Mesendoderm (in vitro differentiated cells): ENCODE results near the gene ERC1.

Experiments used
- DNase-seq: peaks from one replicate; pipeline ENCODE4 v3.0.0; 2013
- H2AK5ac ChIP-seq: 2 replicates; pipeline ENCODE4 v1.6.1; 2013; ENCODE audit warnings: low read length, inconsistent platforms
- H2BK120ac ChIP-seq: 2 replicates; pipeline ENCODE4 v1.6.1; 2013; ENCODE audit warnings: low read depth, mild to moderate bottlenecking, low read length, moderate library complexity, mixed read lengths
- H2BK15ac ChIP-seq: replicated peaks from 2 replicates; pipeline ENCODE4 v1.6.1; 2013; ENCODE audit warnings: low read depth, mild to moderate bottlenecking, moderate library complexity
- H2BK5ac ChIP-seq: 2 replicates; pipeline ENCODE4 v1.6.1; 2013; ENCODE audit warnings: low read length, inconsistent platforms
- H3K18ac ChIP-seq: 2 replicates; pipeline ENCODE4 v1.6.1; 2013; ENCODE audit warnings: mild to moderate bottlenecking, low read length, mixed read lengths
- H3K23ac ChIP-seq: one replicate; pipeline ENCODE4 v1.6.1; 2013; ENCODE audit warnings: low read length
- H3K27ac ChIP-seq: 2 replicates; pipeline ENCODE4 v1.5.1; 2013; ENCODE audit warnings: low read depth, mild to moderate bottlenecking, inconsistent platforms, low read length, moderate library complexity
- H3K27me3 ChIP-seq: 2 replicates; pipeline ENCODE4 v1.6.1; 2013; ENCODE audit warnings: low read length, control low read depth, mild to moderate bottlenecking, inconsistent platforms; ENCODE audit not compliant: insufficient read depth, poor library complexity
- H3K36me3 ChIP-seq: 2 replicates; pipeline ENCODE4 v1.6.1; 2013; ENCODE audit warnings: low read length, inconsistent platforms; ENCODE audit not compliant: control insufficient read depth, insufficient read depth
- H3K4ac ChIP-seq: one replicate; pipeline ENCODE4 v1.6.1; 2013; ENCODE audit warnings: low read depth, mild to moderate bottlenecking, low read length, moderate library complexity
- H3K4me1 ChIP-seq: 2 replicates; pipeline ENCODE4 v1.6.1; 2013; ENCODE audit warnings: low read depth, low read length, inconsistent platforms; ENCODE audit not compliant: control insufficient read depth
- H3K4me2 ChIP-seq: 2 replicates; pipeline ENCODE4 v1.6.1; 2013; ENCODE audit warnings: low read length
- H3K4me3 ChIP-seq: 2 replicates; pipeline ENCODE4 v1.5.1; 2013; ENCODE audit warnings: mild to moderate bottlenecking, low read length
- H3K56ac ChIP-seq: one replicate; pipeline ENCODE4 v1.6.1; 2013; ENCODE audit warnings: low read length
- H3K79me1 ChIP-seq: 2 replicates; pipeline ENCODE4 v1.6.1; 2013; ENCODE audit warnings: low read length, inconsistent platforms
- H3K79me2 ChIP-seq: 2 replicates; pipeline ENCODE4 v1.6.1; 2013; ENCODE audit warnings: mild to moderate bottlenecking, low read length; ENCODE audit not compliant: control insufficient read depth, insufficient read depth
- H3K9ac ChIP-seq: 2 replicates; pipeline ENCODE4 v1.6.1; 2013; ENCODE audit warnings: low read length, inconsistent platforms
- H4K5ac ChIP-seq: one replicate; pipeline ENCODE4 v1.6.1; 2013; ENCODE audit warnings: low read length
- H4K8ac ChIP-seq: one replicate; pipeline ENCODE4 v1.6.1; 2013; ENCODE audit warnings: low read depth, mild to moderate bottlenecking, control low read depth, low read length, moderate library complexity
- WGBS: extraction: QIAGEN DNeasy Blood & Tissue Kit; methylation state at CpG from one replicate; pipeline ENCODE4 v1.1.7; 2013; ENCODE audit warnings: low lambda C conversion rate, missing lambda C conversion rate; ENCODE audit not compliant: insufficient coverage; ENCODE audit errors: extremely low coverage; 5-methylcytosine and 5-hydroxymethylcytosine counted together

The ERC1 gene

GRCh38 chr12:1279050-1279449, 288.0 kb downstream of the ERC1 start:
- no peak overlapping the region for H2BK120ac ChIP-seq
- H3K18ac ChIP-seq = no peak overlapping the region
- no peak overlapping the region for H3K4ac ChIP-seq
- H3K79me1 ChIP-seq = no peaks in the 10 kb centered on the region
- H3K4me3 ChIP-seq = no peak overlapping the region
- no CpG with 5 or more reads among the region's 3 CpGs for WGBS
- no peaks in the 10 kb centered on the region for H3K27me3 ChIP-seq
- no peak overlapping the region for H3K9ac ChIP-seq
- H3K36me3 ChIP-seq = no peaks in the 10 kb centered on the region
- no peak overlapping the region for H4K5ac ChIP-seq
- H3K4me2 ChIP-seq = no peak overlapping the region
- no peak overlapping the region for H3K56ac ChIP-seq
- H3K23ac ChIP-seq = no peak overlapping the region
- H3K27ac ChIP-seq = no peak overlapping the region
- no peak overlapping the region for H2BK5ac ChIP-seq
- no peak overlapping the region for H4K8ac ChIP-seq
- no peak overlapping the region for H2AK5ac ChIP-seq
- DNase-seq = no peak
- H2BK15ac ChIP-seq = no peak overlapping the region
- H3K79me2 ChIP-seq = no peaks in the 10 kb centered on the region
- no peaks in the 10 kb centered on the region for H3K4me1 ChIP-seq

GRCh38 chr12:1280059-1280458, 289.0 kb downstream of the ERC1 start:
- Histone ChIP-seq H3K36me3 (no peaks in the 10 kb centered on the region), H3K4ac (no peak overlapping the region), H2AK5ac (no peak overlapping the region), H3K27ac (no peak overlapping the region), H3K4me1 (no peaks in the 10 kb centered on the region), H3K23ac (no peak overlapping the region), H3K18ac (no peak overlapping the region), H2BK15ac (no peak overlapping the region), H4K8ac (no peak overlapping the region), H3K79me1 (no peaks in the 10 kb centered on the region), H3K9ac (no peak overlapping the region), H2BK120ac (no peak overlapping the region), H4K5ac (no peak overlapping the region), H3K79me2 (no peaks in the 10 kb centered on the region), H3K56ac (no peak overlapping the region), H3K27me3 (no peaks in the 10 kb centered on the region), H3K4me2 (no peak overlapping the region), H3K4me3 (no peak overlapping the region), H2BK5ac (no peak overlapping the region)
- WGBS = no CpG with 5 or more reads among the region's 5 CpGs
- DNase-seq = no peak

GRCh38 chr12:1281683-1282366, 290.8 kb downstream of the ERC1 start:
- Histone ChIP-seq H2BK120ac (no peak overlapping the region), H2BK15ac (no peak overlapping the region), H3K27ac (no peak overlapping the region), H3K9ac (no peak overlapping the region), H3K4me1 (no peaks in the 10 kb centered on the region), H3K36me3 (no peaks in the 10 kb centered on the region), H3K18ac (no peak overlapping the region), H4K5ac (no peak overlapping the region), H2BK5ac (no peak overlapping the region), H4K8ac (no peak overlapping the region), H3K4me2 (no peak overlapping the region), H3K27me3 (no peaks in the 10 kb centered on the region), H3K79me1 (no peaks in the 10 kb centered on the region), H3K56ac (no peak overlapping the region), H3K79me2 (no peaks in the 10 kb centered on the region), H3K4me3 (no peak overlapping the region), H2AK5ac (no peak overlapping the region), H3K4ac (no peak overlapping the region), H3K23ac (no peak overlapping the region)
- no CpG with 5 or more reads among the region's 7 CpGs for WGBS
- no peak for DNase-seq

- WGBS = no CpG with 5 or more reads among the region's 5 CpGs
Observed at GRCh38 chr12:1282670-1283315, 291.8 kb downstream of the ERC1 start.

GRCh38 chr12:1283316-1283715, 292.3 kb downstream of the ERC1 start:
- H3K27ac ChIP-seq = no peak overlapping the region
- no peak overlapping the region for H2BK5ac ChIP-seq
- no peak overlapping the region for H3K9ac ChIP-seq
- no peak overlapping the region for H4K8ac ChIP-seq
- DNase-seq = no peak
- no peaks in the 10 kb centered on the region for H3K4me1 ChIP-seq
- WGBS = no CpG with 5 or more reads among the region's 2 CpGs
- H3K4ac ChIP-seq = no peak overlapping the region
- H2BK15ac ChIP-seq = no peak overlapping the region
- H4K5ac ChIP-seq = no peak overlapping the region
- H3K36me3 ChIP-seq = no peaks in the 10 kb centered on the region
- H3K4me2 ChIP-seq = no peak overlapping the region
- no peak overlapping the region for H2AK5ac ChIP-seq
- H3K27me3 ChIP-seq = no peaks in the 10 kb centered on the region
- no peak overlapping the region for H3K4me3 ChIP-seq
- H2BK120ac ChIP-seq = no peak overlapping the region
- no peak overlapping the region for H3K56ac ChIP-seq
- H3K79me1 ChIP-seq = no peaks in the 10 kb centered on the region
- H3K79me2 ChIP-seq = no peaks in the 10 kb centered on the region
- H3K23ac ChIP-seq = no peak overlapping the region
- no peak overlapping the region for H3K18ac ChIP-seq

More at GRCh38 chr12:1282670-1283315, 291.8 kb downstream of the ERC1 start:
- no peaks in the 10 kb centered on the region for H3K27me3 ChIP-seq
- no peaks in the 10 kb centered on the region for H3K36me3 ChIP-seq
- no peak overlapping the region for H2AK5ac ChIP-seq
- H3K56ac ChIP-seq = no peak overlapping the region
- H2BK15ac ChIP-seq = no peak overlapping the region
- H3K9ac ChIP-seq = no peak overlapping the region
- H3K27ac ChIP-seq = no peak overlapping the region
- no peak overlapping the region for H3K4me3 ChIP-seq
- H3K23ac ChIP-seq = no peak overlapping the region
- H3K18ac ChIP-seq = no peak overlapping the region
- H3K79me1 ChIP-seq = no peaks in the 10 kb centered on the region
- no peak overlapping the region for H3K4me2 ChIP-seq
- H2BK120ac ChIP-seq = no peak overlapping the region
- H4K8ac ChIP-seq = no peak overlapping the region
- DNase-seq = no peak
- H3K4ac ChIP-seq = no peak overlapping the region
- H3K4me1 ChIP-seq = no peaks in the 10 kb centered on the region
- no peaks in the 10 kb centered on the region for H3K79me2 ChIP-seq
- H4K5ac ChIP-seq = no peak overlapping the region
- no peak overlapping the region for H2BK5ac ChIP-seq
